HCT116 (cell line): ENCODE data around the gene CADPS2. TPM values are rescaled to one million over a fixed set of nuclear protein-coding genes. Genes with fewer than 3 reads are reported as not detected.

Experiments
- ATAC-seq: fragments of 200-7000 bp; cut with Tn5 transposase; 2 replicates; pipeline ENCODE4 v1.9.1; 2020; ENCODE audit warnings: mild to moderate bottlenecking, moderate library complexity
- BruUV-seq: library from RNA; stranded (reverse); fragments of 400-500 nt; replicated peaks from 2 replicates; lab custom pipeline; 2021; lab: Mats Ljungman, UMichigan
- CTCF ChIA-PET: fragments of 300-600 bp; sonication (Branson Sonifier 250); formaldehyde crosslinking; loops from one replicate; lab custom pipeline; 2021; ENCODE audit warnings: antibody characterized with exemption; lab: Charles Lee
- POLR2A ChIA-PET: fragments of 300-600, 350-600 bp; sonication (Branson Sonifier 250); formaldehyde crosslinking; loops from one replicate; lab custom pipeline; 2021; ENCODE audit warnings: antibody characterized with exemption; lab: Charles Lee
- RAD21 ChIA-PET, 2 experiments: fragments of 300-600 bp; sonication (Branson Sonifier 250); formaldehyde crosslinking; loops; one replicate each; lab custom pipeline; 2023; ENCODE audit warnings: low total read pairs in 2 of 2; ENCODE audit not compliant: uncharacterized antibody in 2 of 2, unreplicated experiment in 2 of 2, low non-redundant PET in 1 of 2; lab: Charles Lee
- DNase-seq: peaks from one replicate; pipeline ENCODE4 v3.0.0-alpha.2; 2010; ENCODE audit warnings: low read depth, low spot score
- H2AFZ ChIP-seq: fragments of 200-600 bp; shearing (Covaris generic), sonication (generic); 2 replicates; pipeline ENCODE4 v1.6.1; 2017; ENCODE audit warnings: low read depth, mixed run types, mixed read lengths, antibody characterized with exemption, low read length; ENCODE audit not compliant: poor library complexity, severe bottlenecking
- H3K27ac ChIP-seq: 2 replicates; pipeline ENCODE4 v1.5.1; 2012; ENCODE audit warnings: low read depth, low read length
- H3K27me3 ChIP-seq: fragments of 200-600 bp; sonication (generic); 2 replicates; pipeline ENCODE4 v1.6.1; 2016; ENCODE audit warnings: mixed run types, low read length, mixed read lengths; ENCODE audit not compliant: insufficient read depth
- H3K36me3 ChIP-seq, 2 experiments: fragments of 200-500 bp in 1 of 2; fragments of 200-600 bp in 1 of 2; sonication (Bioruptor generic) in 1 of 2; sonication (generic) in 1 of 2; 2 replicates each; pipeline versions ENCODE4 v1.5.1 to v1.6.1; 2014 to 2016; ENCODE audit warnings: low read length in 2 of 2, inconsistent platforms in 1 of 2, mixed read lengths in 1 of 2, mixed run types in 1 of 2; ENCODE audit not compliant: insufficient read depth in 2 of 2, control insufficient read depth in 1 of 2
- H3K4me1 ChIP-seq, 2 experiments: fragments of 200-600 bp in 1 of 2; sonication (generic) in 1 of 2; 2 replicates each; pipeline versions ENCODE4 v1.5.1 to v1.6.1; 2012 to 2017; ENCODE audit warnings: low read length in 2 of 2, inconsistent platforms in 1 of 2, mild to moderate bottlenecking in 1 of 2, mixed read lengths in 1 of 2, mixed run types in 1 of 2, moderate library complexity in 1 of 2; ENCODE audit not compliant: insufficient read depth in 2 of 2, control insufficient read depth in 1 of 2
- H3K4me2 ChIP-seq: fragments of 200-600 bp; sonication (generic); 2 replicates; pipeline ENCODE4 v1.6.1; 2017; ENCODE audit warnings: mixed run types, low read length, mixed read lengths
- H3K4me3 ChIP-seq, 2 experiments: fragments of 200-600 bp in 1 of 2; sonication (generic) in 1 of 2; replicated peaks in 1 of 2; 2 replicates each; pipeline ENCODE4 v1.5.1; 2011 to 2016; ENCODE audit warnings: low read length in 2 of 2, control low read depth in 1 of 2, low read depth in 1 of 2, mild to moderate bottlenecking in 1 of 2, mixed read lengths in 1 of 2, mixed run types in 1 of 2
- H3K79me2 ChIP-seq: fragments of 200-600 bp; sonication (generic); 2 replicates; pipeline ENCODE4 v1.6.1; 2017; ENCODE audit warnings: mild to moderate bottlenecking, mixed run types, low read length, moderate library complexity, mixed read lengths; ENCODE audit not compliant: insufficient read depth
- H3K9ac ChIP-seq: fragments of 200-600 bp; sonication (generic); 2 replicates; pipeline ENCODE4 v1.6.1; 2016; ENCODE audit warnings: low read length, mixed read lengths
- H3K9me2 ChIP-seq: fragments of 200-600 bp; sonication (generic), shearing (Covaris generic); 2 replicates; pipeline ENCODE4 v1.6.1; 2017; ENCODE audit warnings: mixed run types, mild to moderate bottlenecking, moderate library complexity; ENCODE audit not compliant: insufficient read depth
- H3K9me3 ChIP-seq, 2 experiments: fragments of 200-500 bp in 1 of 2; fragments of 200-600 bp in 1 of 2; sonication (Bioruptor generic) in 1 of 2; sonication (generic) in 1 of 2; 2 replicates each; pipeline ENCODE4 v1.6.1; 2014 to 2017; ENCODE audit warnings: low read length in 2 of 2, mixed read lengths in 2 of 2, inconsistent platforms in 1 of 2, low read depth in 1 of 2, mild to moderate bottlenecking in 1 of 2, mixed run types in 1 of 2, moderate library complexity in 1 of 2; ENCODE audit not compliant: control insufficient read depth in 1 of 2, insufficient read depth in 1 of 2
- H4K20me1 ChIP-seq: fragments of 200-600 bp; sonication (generic), shearing (Covaris generic); 2 replicates; pipeline ENCODE4 v1.6.1; 2017; ENCODE audit warnings: mixed run types, mild to moderate bottlenecking, moderate library complexity; ENCODE audit not compliant: insufficient read depth
- CBX3 ChIP-seq: IDR thresholded peaks from 2 replicates; pipeline ENCODE4 v1.6.1; 2012; ENCODE audit warnings: low read depth
- CEBPB ChIP-seq: IDR thresholded peaks from 2 replicates; pipeline ENCODE4 v1.6.1; 2012; ENCODE audit warnings: low read depth
- EZH2 ChIP-seq: fragments of 200-600 bp; sonication (generic); IDR thresholded peaks from 2 replicates; pipeline ENCODE4 v1.6.1; 2017; ENCODE audit warnings: antibody characterized with exemption, mixed run types
- FOSL1 ChIP-seq: IDR thresholded peaks from 2 replicates; pipeline ENCODE4 v1.6.1; 2012; ENCODE audit warnings: low read depth
- JUND ChIP-seq: IDR thresholded peaks from 2 replicates; pipeline ENCODE4 v1.6.1; 2012
- SP1 ChIP-seq: IDR thresholded peaks from 2 replicates; pipeline ENCODE4 v1.6.1; 2012; ENCODE audit warnings: low read depth
- SRF ChIP-seq: IDR thresholded peaks from 2 replicates; pipeline ENCODE4 v1.6.1; 2012; ENCODE audit warnings: low read depth
- ZFX ChIP-seq: fragments of 450-650 bp; IDR thresholded peaks from 2 replicates; pipeline ENCODE4 v1.6.1; 2017
- ZNF274 ChIP-seq: fragments of 200-500 bp; sonication (Bioruptor generic); IDR thresholded peaks from 2 replicates; pipeline ENCODE4 v1.6.1; 2014; ENCODE audit warnings: mild to moderate bottlenecking, low read depth, low read length, inconsistent platforms
- intact Hi-C: fragments of 100-400 bp; cut with micrococcal nuclease; formaldehyde crosslinking; loops from 2 replicates; pipeline ENCODE4 v1.10.0; 2022
- total RNA-seq: library from RNA; stranded (reverse); gene quantifications from one replicate; pipeline ENCODE4 v1.2.1, GENCODE V29; 2021; ENCODE audit not compliant: unreplicated experiment
- TF ChIP-seq, protein P1 (sequence below), 3 experiments: fragments of 200-600 bp in 1 of 3; sonication (generic) in 1 of 3; IDR thresholded peaks in 2 of 3; conservative IDR thresholded peaks in 1 of 3; 2 replicates each; pipeline ENCODE4 v1.5.1; 2012 to 2017; ENCODE audit warnings: low read depth in 2 of 3, low read length in 2 of 3, antibody characterized with exemption in 1 of 3, borderline replicate concordance in 1 of 3, control low read depth in 1 of 3, mild to moderate bottlenecking in 1 of 3, mixed read lengths in 1 of 3, mixed run types in 1 of 3, moderate library complexity in 1 of 3; ENCODE audit not compliant: insufficient read depth in 1 of 3
- TF ChIP-seq, protein P2 (sequence below): IDR thresholded peaks from 2 replicates; pipeline ENCODE4 v1.6.1; 2012

Gene CADPS2
- total RNA-seq, 1 experiment from 2014 or later, result 7.5 TPM

DNA sequence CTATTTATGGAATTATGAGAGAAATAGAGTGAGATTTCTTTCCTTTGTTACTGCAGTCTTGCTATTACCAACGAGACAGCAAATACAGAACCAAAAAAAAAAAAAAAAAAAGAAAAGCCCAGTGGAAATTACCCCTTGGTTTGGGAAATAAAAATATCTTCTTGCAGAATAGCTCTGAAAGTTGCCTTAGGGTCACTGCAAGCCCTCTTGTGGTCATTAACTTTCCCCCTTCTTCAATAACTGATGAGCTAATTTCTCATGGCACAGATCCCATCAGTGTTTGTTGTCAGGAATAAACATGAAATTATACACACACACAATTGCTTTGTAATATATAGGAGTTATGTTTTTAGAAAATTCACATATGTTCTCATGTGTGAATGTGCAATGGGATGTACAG, 470.8 kb downstream of the CADPS2 start:
- Histone ChIP-seq H2AFZ (no peak overlapping the region), H3K36me3 (no peaks in the 10 kb centered on the region), H3K4me1 (no peaks in the 10 kb centered on the region), H3K27me3 (no peaks in the 10 kb centered on the region), H3K4me3 (no peak overlapping the region), H3K9me2 (no peaks in the 10 kb centered on the region), H4K20me1 (no peaks in the 10 kb centered on the region), H3K9me3 (no peaks in the 10 kb centered on the region), H3K9ac (no peak overlapping the region), H3K27ac (no peak overlapping the region), H3K4me2 (no peak overlapping the region), H3K79me2 (no peaks in the 10 kb centered on the region)
- ChIA-PET POLR2A (no interaction called here), RAD21 (no interaction called here), CTCF (interaction anchor here (0.7 kb wide), 1 partner anchor 357 kb away, joined by 3 read pairs; no protein-coding TSS in a partner anchor)
- DNase-seq (no peak), ATAC-seq (no peak)
- intact Hi-C loops, result no loop called here
- TF ChIP-seq CBX3 (no peak), ZFX (no peak), FOSL1 (no peak), EZH2 (no peak)
- TF ChIP-seq, protein P1, sequence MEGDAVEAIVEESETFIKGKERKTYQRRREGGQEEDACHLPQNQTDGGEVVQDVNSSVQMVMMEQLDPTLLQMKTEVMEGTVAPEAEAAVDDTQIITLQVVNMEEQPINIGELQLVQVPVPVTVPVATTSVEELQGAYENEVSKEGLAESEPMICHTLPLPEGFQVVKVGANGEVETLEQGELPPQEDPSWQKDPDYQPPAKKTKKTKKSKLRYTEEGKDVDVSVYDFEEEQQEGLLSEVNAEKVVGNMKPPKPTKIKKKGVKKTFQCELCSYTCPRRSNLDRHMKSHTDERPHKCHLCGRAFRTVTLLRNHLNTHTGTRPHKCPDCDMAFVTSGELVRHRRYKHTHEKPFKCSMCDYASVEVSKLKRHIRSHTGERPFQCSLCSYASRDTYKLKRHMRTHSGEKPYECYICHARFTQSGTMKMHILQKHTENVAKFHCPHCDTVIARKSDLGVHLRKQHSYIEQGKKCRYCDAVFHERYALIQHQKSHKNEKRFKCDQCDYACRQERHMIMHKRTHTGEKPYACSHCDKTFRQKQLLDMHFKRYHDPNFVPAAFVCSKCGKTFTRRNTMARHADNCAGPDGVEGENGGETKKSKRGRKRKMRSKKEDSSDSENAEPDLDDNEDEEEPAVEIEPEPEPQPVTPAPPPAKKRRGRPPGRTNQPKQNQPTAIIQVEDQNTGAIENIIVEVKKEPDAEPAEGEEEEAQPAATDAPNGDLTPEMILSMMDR (IDR thresholded peaks at IDR 0.05 in 2 of 3, conservative IDR thresholded peaks at IDR 0.05 in 1 of 3; ENCODE audit: borderline replicate concordance in 1 of 3, insufficient read depth in 1 of 3, low read depth in 2 of 3, low read length in 2 of 3), result 0 out of 6 replicates have a peak, but pooled peaks of 1 of the 3 experiments have one; percentile 10
- BruUV-seq, result no TSS peak

DNA sequence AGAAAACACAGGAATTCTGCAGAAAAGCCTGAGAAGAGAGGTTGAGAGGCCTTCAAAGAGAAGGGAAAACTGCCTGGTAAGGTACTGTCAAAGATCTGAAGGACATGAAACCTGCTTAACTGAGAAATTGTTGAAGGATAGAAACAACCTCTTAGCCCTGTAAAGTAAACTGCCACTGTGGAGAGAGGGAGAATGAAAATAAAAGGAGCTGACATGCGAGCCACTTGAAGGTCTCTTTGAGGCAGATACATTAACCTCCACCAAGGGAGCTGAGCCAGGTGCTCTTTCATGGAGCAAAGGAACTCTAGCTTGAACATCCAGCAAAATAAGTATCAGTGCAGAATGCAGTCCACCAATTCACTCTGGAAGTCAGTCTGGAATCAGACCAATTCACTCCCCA, 472.9 kb downstream of the CADPS2 start:
- H3K4me2 ChIP-seq, result no peak overlapping the region
- H4K20me1 ChIP-seq, result no peaks in the 10 kb centered on the region
- H3K36me3 ChIP-seq, result no peaks in the 10 kb centered on the region
- no peaks in the 10 kb centered on the region for H3K9me3 ChIP-seq
- no peak overlapping the region for H3K4me3 ChIP-seq
- H3K79me2 ChIP-seq, result no peaks in the 10 kb centered on the region
- no peaks in the 10 kb centered on the region for H3K4me1 ChIP-seq
- H3K27me3 ChIP-seq, result no peaks in the 10 kb centered on the region
- BruUV-seq, result no TSS peak
- no peak overlapping the region for H2AFZ ChIP-seq
- H3K9me2 ChIP-seq, result no peaks in the 10 kb centered on the region
- H3K27ac ChIP-seq, result no peak overlapping the region
- intact Hi-C loops, result no loop called here
- ATAC-seq (no peak), DNase-seq (no peak)
- POLR2A ChIA-PET, result no interaction called here
- CTCF ChIA-PET, result no interaction called here
- RAD21 ChIA-PET, result no interaction called here
- no peak for TF ChIP-seq CEBPB
- no peak for TF ChIP-seq JUND
- no peak for TF ChIP-seq ZFX
- no peak for TF ChIP-seq SRF
- no peak for TF ChIP-seq SP1
- no peak for TF ChIP-seq ZNF274
- TF ChIP-seq FOSL1, result no peak
- TF ChIP-seq, protein P2, sequence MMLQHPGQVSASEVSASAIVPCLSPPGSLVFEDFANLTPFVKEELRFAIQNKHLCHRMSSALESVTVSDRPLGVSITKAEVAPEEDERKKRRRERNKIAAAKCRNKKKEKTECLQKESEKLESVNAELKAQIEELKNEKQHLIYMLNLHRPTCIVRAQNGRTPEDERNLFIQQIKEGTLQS, result no peak
- H3K9ac ChIP-seq, result no peak overlapping the region
